ENCODE measurements around the gene YWHAE.
"Not testable (repeated sequence)": the region's sequence is repeated elsewhere in the genome, so short reads cannot be mapped to it uniquely, and the experiment has no call there.

Gene YWHAE

DNA sequence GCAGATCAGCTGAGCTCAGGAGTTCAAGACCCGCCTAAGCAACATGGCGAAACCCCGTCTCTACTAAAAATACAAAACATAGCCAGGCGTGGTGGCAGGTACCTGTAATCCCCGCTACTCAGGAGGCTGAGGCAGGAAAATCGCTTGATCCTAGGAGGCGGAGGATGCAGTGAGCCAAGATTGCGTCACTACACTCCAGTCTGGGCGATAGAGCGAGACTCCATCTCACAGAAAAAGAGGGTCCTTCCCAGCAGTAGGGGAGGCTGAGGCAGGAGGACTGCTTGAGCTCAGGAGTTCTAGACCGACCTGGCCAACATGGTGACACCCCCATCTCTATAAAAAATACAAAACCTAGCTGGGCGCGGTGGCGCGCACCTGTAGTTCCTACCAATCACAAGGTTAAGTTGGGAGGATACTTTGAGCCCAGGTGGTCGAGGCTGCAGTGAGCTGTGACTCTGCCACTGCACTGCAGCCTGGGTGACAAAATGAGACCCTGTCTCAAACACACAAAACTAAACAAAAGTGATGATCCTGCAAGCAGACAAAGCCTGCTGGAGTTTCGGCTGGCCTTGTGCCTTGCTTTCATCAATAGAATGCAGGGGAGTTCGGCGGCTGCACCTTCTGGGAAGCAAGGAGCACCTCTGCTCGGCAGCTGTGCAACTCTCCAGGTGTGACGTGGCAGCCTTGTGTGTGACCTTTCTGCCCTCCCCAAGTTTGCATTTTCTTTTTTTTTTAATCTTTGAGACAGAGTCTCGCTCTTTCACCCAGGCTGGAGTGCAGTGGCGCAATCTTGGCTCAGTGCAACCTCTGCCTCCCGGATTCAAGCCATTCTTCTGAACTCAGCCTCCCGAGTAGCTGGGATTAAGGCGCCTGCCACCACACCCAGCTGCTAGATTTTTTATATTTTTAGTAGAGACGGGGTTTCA lies 12.4 kb upstream of the YWHAE start:
- no peak for DNase-seq (ENCODE audit: low spot score)

GRCh38 chr17:1402262-1402586 lies 2.2 kb upstream of the YWHAE start:
- no peak for DNase-seq (ENCODE audit: low spot score)

- no peak for DNase-seq (ENCODE audit: low spot score)
These were observed 917 bp downstream of the YWHAE start for GRCh38 chr17:1398931-1399678.

DNA sequence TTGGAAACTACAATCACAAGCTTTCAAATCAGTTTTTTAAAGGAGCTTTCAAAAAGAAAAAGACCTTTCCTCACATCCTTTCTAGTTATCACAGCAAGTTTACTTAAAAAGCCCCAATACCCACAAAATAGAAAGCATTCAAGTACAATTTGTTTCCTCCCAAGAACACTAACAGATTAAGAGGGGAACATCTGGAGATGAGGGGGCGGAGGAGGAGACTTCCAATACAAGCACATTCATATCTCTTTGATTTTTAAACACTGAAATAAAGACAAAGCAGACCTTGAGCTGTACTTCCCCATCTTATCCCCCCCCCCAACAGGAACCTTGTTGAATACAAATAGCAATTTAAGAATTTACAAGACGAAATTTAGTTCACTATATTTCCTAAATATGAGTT lies 2.0 kb downstream of the YWHAE start:
- no peak for DNase-seq (ENCODE audit: low spot score)

DNA sequence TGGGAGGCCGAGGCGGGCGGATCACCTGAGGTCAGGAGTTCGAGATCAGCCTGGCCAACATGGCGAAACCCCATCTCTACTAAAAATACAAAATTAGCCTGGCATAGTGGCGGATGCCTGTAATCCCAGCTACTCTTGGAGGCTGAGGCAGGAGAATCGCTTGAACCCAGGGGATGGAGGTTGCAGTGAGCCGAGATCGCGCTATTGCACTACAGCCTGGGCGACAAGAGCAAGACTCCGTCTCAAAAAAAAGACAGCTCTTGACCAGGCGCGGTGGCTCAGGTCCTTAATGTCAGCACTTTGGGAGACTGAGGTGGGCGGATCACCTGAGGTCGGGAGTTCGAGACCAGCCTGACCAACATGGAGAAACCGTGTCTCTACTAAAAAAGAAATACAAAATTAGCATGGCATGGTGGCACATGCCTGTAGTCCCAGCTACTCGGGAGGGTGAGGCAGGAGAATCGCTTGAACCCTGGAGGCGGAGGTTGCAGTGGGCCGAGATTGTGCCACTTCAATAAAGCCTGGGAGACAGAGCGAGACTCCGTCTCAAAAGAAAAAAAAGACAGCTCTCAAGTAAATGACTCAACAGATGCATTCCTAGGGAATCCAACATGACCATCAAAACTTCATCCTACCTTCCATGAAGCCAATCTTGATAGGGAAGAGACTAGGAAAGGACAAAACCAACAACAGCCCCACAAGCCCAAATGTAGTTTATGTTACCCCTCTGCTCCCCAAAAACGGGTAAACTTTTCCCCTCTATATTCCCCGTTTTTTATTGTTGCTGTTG lies 4.0 kb downstream of the YWHAE start:
- DNase-seq (ENCODE audit: low spot score): not testable (repeated sequence)

- DNase-seq (ENCODE audit: low spot score): no peak
These were observed 8.4 kb downstream of the YWHAE start for GRCh38 chr17:1391577-1391976.

- DNase-seq (ENCODE audit: low spot score): no peak
These were observed 9.3 kb downstream of the YWHAE start for GRCh38 chr17:1390432-1391367.

GRCh38 chr17:1387490-1388227 lies 12.4 kb downstream of the YWHAE start:
- DNase-seq (ENCODE audit: low spot score): not testable (repeated sequence)

- DNase-seq (ENCODE audit: low spot score): not testable (repeated sequence)
These were observed 13.3 kb downstream of the YWHAE start for GRCh38 chr17:1386675-1387190.

GRCh38 chr17:1386265-1386664 lies 13.8 kb downstream of the YWHAE start:
- no peak for DNase-seq (ENCODE audit: low spot score)

DNA sequence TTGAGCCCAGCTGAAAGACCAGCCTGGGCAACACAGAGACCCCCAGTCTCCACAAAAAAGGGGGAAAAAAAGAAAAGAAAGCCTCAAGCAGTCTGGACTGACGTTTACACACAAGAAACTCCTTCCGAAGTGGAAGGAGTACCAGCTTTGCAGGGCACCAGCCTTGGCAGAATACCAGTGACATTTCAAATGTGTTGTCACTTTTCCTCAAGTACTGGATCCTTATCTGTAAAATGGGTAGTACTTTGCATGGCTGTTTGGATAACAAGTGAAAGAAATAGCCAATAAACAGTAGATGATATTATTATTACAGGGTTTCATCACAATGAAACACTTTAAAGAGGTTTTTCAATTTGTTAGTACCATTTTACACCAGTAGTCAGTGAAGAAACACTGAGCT lies 14.2 kb downstream of the YWHAE start:
- DNase-seq (ENCODE audit: low spot score): no peak

- no peak for DNase-seq (ENCODE audit: low spot score)
These were observed 15.1 kb downstream of the YWHAE start for GRCh38 chr17:1384905-1385435.

- no peak for DNase-seq (ENCODE audit: low spot score)
These were observed 20.1 kb downstream of the YWHAE start for GRCh38 chr17:1379930-1380313.

DNA sequence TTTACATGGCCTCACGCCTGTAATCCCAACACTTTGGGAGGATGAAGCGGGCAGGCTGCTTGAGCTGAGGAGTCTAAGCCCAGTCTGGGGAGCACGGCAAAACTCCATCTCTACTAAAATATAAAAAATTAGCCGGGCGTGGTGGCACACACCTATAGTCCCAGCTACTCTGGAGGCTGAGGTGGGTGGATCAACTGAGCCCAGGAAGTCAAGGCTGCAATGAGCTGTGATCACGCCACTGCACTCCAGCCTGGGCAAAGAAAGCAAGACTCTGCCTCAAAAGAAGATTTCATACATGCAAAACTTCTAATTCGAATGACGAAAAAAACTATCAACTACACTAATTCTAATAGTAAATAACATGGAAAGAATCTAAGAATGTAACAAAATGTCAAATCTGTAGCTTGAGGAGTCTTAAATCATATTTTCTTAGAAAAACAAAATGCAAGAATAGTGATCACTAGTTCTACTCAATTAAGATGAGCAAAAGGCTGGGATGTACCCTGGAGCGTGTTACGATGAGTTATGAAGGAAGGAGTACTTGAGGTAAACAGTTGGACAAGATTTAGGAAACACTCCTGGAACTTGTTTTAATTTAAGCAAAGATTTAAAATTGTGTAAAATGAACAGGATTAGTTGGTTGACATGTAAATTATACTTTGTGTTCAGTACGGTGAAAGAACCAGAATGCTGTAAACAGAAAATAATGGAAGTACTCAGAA lies 20.7 kb downstream of the YWHAE start:
- DNase-seq (ENCODE audit: low spot score): no peak

- not testable (repeated sequence) for DNase-seq (ENCODE audit: low spot score)
These were observed 21.6 kb downstream of the YWHAE start for GRCh38 chr17:1378476-1378860.

DNA sequence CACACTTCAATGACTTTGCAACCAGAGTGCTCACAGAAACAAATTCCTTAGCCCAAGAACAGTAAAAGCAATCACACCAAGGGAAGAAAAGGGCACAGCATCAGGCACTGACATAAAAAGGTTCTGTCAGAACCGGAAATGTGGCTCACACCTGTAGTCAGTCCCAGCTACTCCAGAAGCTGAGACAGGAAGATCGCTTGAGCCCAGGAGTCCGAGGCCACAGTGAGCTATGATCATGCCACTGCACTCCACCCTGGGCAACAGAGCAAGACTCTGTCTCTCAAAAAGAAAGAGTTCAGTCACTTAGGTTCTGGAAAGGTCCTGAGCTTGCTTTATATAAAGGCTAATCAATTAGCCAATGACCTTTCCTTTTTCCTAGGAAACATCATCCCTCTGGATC lies 22.7 kb downstream of the YWHAE start:
- no peak for DNase-seq (ENCODE audit: low spot score)

DNA sequence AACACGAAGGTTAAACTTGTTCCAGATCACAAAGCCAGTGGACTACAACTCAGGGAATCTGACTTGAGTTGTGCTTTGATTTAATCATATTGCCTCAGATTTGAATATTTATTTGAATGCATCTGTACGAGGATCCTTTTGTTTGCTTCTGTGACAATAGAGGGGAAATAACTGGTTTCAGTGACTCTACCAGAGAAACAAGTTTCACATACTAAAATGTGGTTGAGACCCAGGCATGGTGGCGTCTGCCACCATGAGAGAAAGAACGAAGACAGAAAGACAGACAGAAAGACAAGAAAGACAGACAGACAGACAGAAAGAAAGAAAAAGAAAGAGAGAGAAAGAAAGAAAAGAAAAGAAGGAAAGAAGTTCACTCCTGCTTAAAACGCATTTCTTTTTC lies 24.0 kb downstream of the YWHAE start:
- no peak for DNase-seq (ENCODE audit: low spot score)

GRCh38 chr17:1375615-1376014 lies 24.4 kb downstream of the YWHAE start:
- DNase-seq (ENCODE audit: low spot score): no peak

- DNase-seq (ENCODE audit: low spot score): no peak
These were observed 25.4 kb downstream of the YWHAE start for GRCh38 chr17:1374431-1375177.
